GM19438 (cell line): Measurements from ENCODE around the gene ST13.
"Not testable (repeated sequence)": the region's sequence is repeated elsewhere in the genome, so short reads cannot be mapped to it uniquely, and the experiment has no call there.

ENCODE experiments used
- ATAC-seq: cut with Tn5 transposase; IDR thresholded peaks from one replicate; pipeline ENCODE4 v1.9.1; 2021; ENCODE audit warnings: low read depth; ENCODE audit not compliant: unreplicated experiment

Gene ST13

GRCh38 chr22:40844951-40845350 is 11.5 kb downstream of the ST13 start:
- no peak for ATAC-seq

- no peak for ATAC-seq
Observed at GRCh38 chr22:40838486-40838885, 18.0 kb downstream of the ST13 start.

- ATAC-seq: no peak
Observed at GRCh38 chr22:40834619-40835018, 21.8 kb downstream of the ST13 start.

- ATAC-seq: no peak
Observed at GRCh38 chr22:40829131-40829530, 27.3 kb downstream of the ST13 start.

- ATAC-seq: no peak
Observed at GRCh38 chr22:40826984-40827741, 29.3 kb downstream of the ST13 start.

GRCh38 chr22:40826292-40826691 is 30.1 kb downstream of the ST13 start:
- not testable (repeated sequence) for ATAC-seq

GRCh38 chr22:40823426-40823825 is 33.0 kb downstream of the ST13 start:
- ATAC-seq: no peak

GRCh38 chr22:40819599-40820140 is 36.8 kb downstream of the ST13 start:
- ATAC-seq: no peak

GRCh38 chr22:40818747-40819598 is 37.5 kb downstream of the ST13 start, which contains the start of gene SLC25A17:
Gene SLC25A17, minus strand, starts transcription at chr22:40819346. Its CDS starts 98 bp downstream, at chr22:40819248.
- peak; percentile 52 for ATAC-seq

- peak; percentile 17 for ATAC-seq
Observed at GRCh38 chr22:40818192-40818746, 38.2 kb downstream of the ST13 start.

- no peak for ATAC-seq
Observed at GRCh38 chr22:40817737-40818136, 38.7 kb downstream of the ST13 start.

- ATAC-seq: no peak
Observed at GRCh38 chr22:40813912-40814315, 42.5 kb downstream of the ST13 start.

- ATAC-seq: no peak
Observed at GRCh38 chr22:40808018-40808841, 48.2 kb downstream of the ST13 start.

- no peak for ATAC-seq
Observed at GRCh38 chr22:40806711-40807110, 49.7 kb downstream of the ST13 start.

- ATAC-seq: no peak
Observed at GRCh38 chr22:40805699-40806203, 50.7 kb downstream of the ST13 start.

GRCh38 chr22:40805239-40805638 is 51.2 kb downstream of the ST13 start:
- ATAC-seq: no peak

- no peak for ATAC-seq
Observed at GRCh38 chr22:40803321-40803720, 53.1 kb downstream of the ST13 start.

GRCh38 chr22:40799008-40799407 is 57.4 kb downstream of the ST13 start:
- ATAC-seq: no peak

- ATAC-seq: no peak
Observed at GRCh38 chr22:40797427-40797826, 59.0 kb downstream of the ST13 start.

- no peak for ATAC-seq
Observed at GRCh38 chr22:40792451-40792850, 64.0 kb downstream of the ST13 start.
